Activated CD8-positive, alpha-beta memory T cell treated with anti-CD3 and anti-CD28 coated beads, Interleukin-2, amount 50 U/mL, for 4 hours (primary cell): ENCODE measurements around the gene COL18A1.
"Not testable (repeated sequence)": the region's sequence is repeated elsewhere in the genome, so short reads cannot be mapped to it uniquely, and the experiment has no call there.

Experiments
- DNase-seq: peaks from one replicate; pipeline ENCODE4 v3.0.0-alpha.2; 2020

Gene COL18A1

GRCh38 chr21:45429221-45430175 lies 24.5 kb downstream of the COL18A1 start:
- no peak for DNase-seq

- DNase-seq, result no peak
Observed at GRCh38 chr21:45430521-45431501, 25.8 kb downstream of the COL18A1 start.

- no peak for DNase-seq
Observed at GRCh38 chr21:45431781-45432572, 27.0 kb downstream of the COL18A1 start.

- no peak for DNase-seq
Observed at GRCh38 chr21:45432575-45433255, 27.8 kb downstream of the COL18A1 start.

- no peak for DNase-seq
Observed at GRCh38 chr21:45433301-45433700, 28.3 kb downstream of the COL18A1 start.

- no peak for DNase-seq
Observed at GRCh38 chr21:45433911-45434644, 29.1 kb downstream of the COL18A1 start.

GRCh38 chr21:45434645-45435217 lies 29.8 kb downstream of the COL18A1 start:
- no peak for DNase-seq

GRCh38 chr21:45435405-45435981 lies 30.5 kb downstream of the COL18A1 start:
- no peak for DNase-seq

- DNase-seq, result no peak
Observed at GRCh38 chr21:45436351-45437065, 31.5 kb downstream of the COL18A1 start.

GRCh38 chr21:45437844-45438243 lies 32.9 kb downstream of the COL18A1 start:
- DNase-seq, result not testable (repeated sequence)

- no peak for DNase-seq
Observed at GRCh38 chr21:45438391-45439145, 33.6 kb downstream of the COL18A1 start.

GRCh38 chr21:45439161-45439872 lies 34.4 kb downstream of the COL18A1 start:
- DNase-seq, result peak; percentile 86

GRCh38 chr21:45439901-45440461 lies 35.0 kb downstream of the COL18A1 start:
- DNase-seq, result no peak

- no peak for DNase-seq
Observed at GRCh38 chr21:45440736-45441350, 35.9 kb downstream of the COL18A1 start.

- DNase-seq, result no peak
Observed at GRCh38 chr21:45441431-45442255, 36.7 kb downstream of the COL18A1 start.

GRCh38 chr21:45442276-45442675 lies 37.3 kb downstream of the COL18A1 start:
- DNase-seq, result no peak
